Neural progenitor cell (in vitro differentiated cells): Measurements from ENCODE around the gene TAS2R60. TPM values are rescaled to one million over a fixed set of nuclear protein-coding genes. Genes with fewer than 3 reads are reported as not detected.

Experiments
- DNase-seq: peaks from one replicate; pipeline ENCODE4 v3.0.0-alpha.2; 2016; ENCODE audit warnings: low spot score
- H2AFZ ChIP-seq: fragments of 200-600 bp; sonication (generic); replicated peaks from 2 replicates; pipeline ENCODE4 v1.6.1; 2016; ENCODE audit warnings: antibody characterized with exemption
- H3F3A ChIP-seq: fragments of 200-600 bp; sonication (generic); 2 replicates; pipeline ENCODE4 v1.6.1; 2016; ENCODE audit warnings: antibody characterized with exemption, low read depth
- H3K27ac ChIP-seq: fragments of 200-600 bp; sonication (generic); 2 replicates; pipeline ENCODE4 v1.5.1; 2016; ENCODE audit warnings: mild to moderate bottlenecking
- H3K27me3 ChIP-seq: fragments of 200-600 bp; sonication (generic); 2 replicates; pipeline ENCODE4 v1.6.1; 2016; ENCODE audit warnings: mild to moderate bottlenecking, moderate library complexity
- H3K36me3 ChIP-seq: fragments of 200-600 bp; sonication (generic); 2 replicates; pipeline ENCODE4 v1.5.1; 2016
- H3K4me1 ChIP-seq: fragments of 200-600 bp; sonication (generic); 2 replicates; pipeline ENCODE4 v1.6.1; 2016; ENCODE audit warnings: mixed run types
- H3K4me2 ChIP-seq: fragments of 200-600 bp; sonication (generic); 2 replicates; pipeline ENCODE4 v1.6.1; 2016
- H3K4me3 ChIP-seq: fragments of 200-600 bp; sonication (generic); 2 replicates; pipeline ENCODE4 v1.5.1; 2016
- H3K79me2 ChIP-seq: fragments of 200-600 bp; sonication (generic); 2 replicates; pipeline ENCODE4 v1.6.1; 2016; ENCODE audit warnings: low read depth
- H3K9ac ChIP-seq: fragments of 200-600 bp; sonication (generic); 2 replicates; pipeline ENCODE4 v1.6.1; 2016
- H3K9me3 ChIP-seq: fragments of 200-600 bp; sonication (generic); 2 replicates; pipeline ENCODE4 v1.5.1; 2016; ENCODE audit warnings: low read depth
- H4K20me1 ChIP-seq: fragments of 200-600 bp; sonication (generic); 2 replicates; pipeline ENCODE4 v1.6.1; 2016; ENCODE audit warnings: low read depth
- H3K27ac Mint-ChIP-seq: 3 replicates; pipeline ENCODE4 v1.8.0; 2021; ENCODE audit warnings: mixed read lengths
- H3K27me3 Mint-ChIP-seq: 2 replicates; pipeline ENCODE4 v1.8.0; 2022; ENCODE audit warnings: low read depth, mild to moderate bottlenecking, inconsistent platforms, moderate library complexity, mixed read lengths; ENCODE audit not compliant: insufficient read depth
- H3K36me3 Mint-ChIP-seq: 3 replicates; pipeline ENCODE4 v1.8.0; 2021; ENCODE audit warnings: mixed read lengths
- H3K4me1 Mint-ChIP-seq: 3 replicates; pipeline ENCODE4 v1.8.0; 2021; ENCODE audit warnings: mixed read lengths
- H3K4me3 Mint-ChIP-seq: 3 replicates; pipeline ENCODE4 v1.8.0; 2021; ENCODE audit warnings: mild to moderate bottlenecking, moderate library complexity, mixed read lengths
- H3K9me3 Mint-ChIP-seq: 3 replicates; pipeline ENCODE4 v1.8.0; 2020; ENCODE audit warnings: mixed read lengths
- CTCF ChIP-seq: fragments of 200-600 bp; sonication (generic); IDR thresholded peaks from 2 replicates; pipeline ENCODE4 v1.5.1; 2017; ENCODE audit warnings: antibody characterized with exemption, mild to moderate bottlenecking
- EZH2 ChIP-seq: fragments of 200-600 bp; sonication (generic); IDR thresholded peaks from 2 replicates; pipeline ENCODE4 v1.6.1; 2017; ENCODE audit warnings: antibody characterized with exemption, mild to moderate bottlenecking, moderate library complexity
- EZH2phosphoT487 ChIP-seq: fragments of 200-600 bp; sonication (generic); IDR thresholded peaks from 2 replicates; pipeline ENCODE4 v1.6.1; 2017; ENCODE audit warnings: antibody characterized with exemption
- total RNA-seq: library from RNA; depleted of rRNA; stranded (reverse); fragments of >200 nt; gene quantifications from 2 replicates; pipeline ENCODE4 v1.2.3, GENCODE V29; 2015; ENCODE audit warnings: low replicate concordance

Gene TAS2R60, protein sequence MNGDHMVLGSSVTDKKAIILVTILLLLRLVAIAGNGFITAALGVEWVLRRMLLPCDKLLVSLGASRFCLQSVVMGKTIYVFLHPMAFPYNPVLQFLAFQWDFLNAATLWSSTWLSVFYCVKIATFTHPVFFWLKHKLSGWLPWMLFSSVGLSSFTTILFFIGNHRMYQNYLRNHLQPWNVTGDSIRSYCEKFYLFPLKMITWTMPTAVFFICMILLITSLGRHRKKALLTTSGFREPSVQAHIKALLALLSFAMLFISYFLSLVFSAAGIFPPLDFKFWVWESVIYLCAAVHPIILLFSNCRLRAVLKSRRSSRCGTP
- total RNA-seq: not detected in 2 replicates

- Mint-ChIP-seq H3K4me3 (no peak within 1 kb of the TSS), H3K27ac (no peak within 1 kb of the TSS)
Observed at GRCh38 chr7:143443153-143443552, at the start of gene TAS2R60. TAS2R60 (plus strand) TSS chr7:143443453; CDS start chr7:143443453, 0 bp downstream.

GRCh38 chr7:143394068-143394467 is 49.2 kb upstream of the TAS2R60 start:
- peaks cover 5% of the 10 kb centered on the region for H3K4me1 Mint-ChIP-seq
- no peaks in the 10 kb centered on the region for H3K27me3 ChIP-seq
- H3K4me1 ChIP-seq: no peaks in the 10 kb centered on the region
- H2AFZ ChIP-seq: no peak overlapping the region
- H3K9ac ChIP-seq: no peak overlapping the region
- H3K4me3 ChIP-seq: no peak overlapping the region
- H3F3A ChIP-seq: no peaks in the 10 kb centered on the region
- peak overlapping the region; percentile 66 for H3K27ac Mint-ChIP-seq
- no peaks in the 10 kb centered on the region for H3K36me3 ChIP-seq
- H3K9me3 ChIP-seq: no peaks in the 10 kb centered on the region
- H3K9me3 Mint-ChIP-seq: peaks cover 4% of the 10 kb centered on the region
- TF ChIP-seq EZH2 (no peak), CTCF (no peak), EZH2phosphoT487 (no peak)
- no peak overlapping the region for H3K27ac ChIP-seq
- H3K4me2 ChIP-seq: no peak overlapping the region
- no peaks in the 10 kb centered on the region for H3K79me2 ChIP-seq
- H3K36me3 Mint-ChIP-seq: peaks cover 25% of the 10 kb centered on the region
- peaks cover 8% of the 10 kb centered on the region for H3K27me3 Mint-ChIP-seq
- H3K4me3 Mint-ChIP-seq: no peak overlapping the region
- no peak for DNase-seq
- H4K20me1 ChIP-seq: peaks cover 8% of the 10 kb centered on the region

More at GRCh38 chr7:143443153-143443552, at the start of gene TAS2R60:
- Histone ChIP-seq H3K4me1 (peaks cover 18% of the 10 kb centered on the region), H3K27me3 (no peaks in the 10 kb centered on the region), H3K4me3 (no peak within 1 kb of the TSS), H2AFZ (no peak within 1 kb of the TSS), H3F3A (no peaks in the 10 kb centered on the region), H3K9ac (no peak within 1 kb of the TSS), H3K4me2 (no peak within 1 kb of the TSS), H3K9me3 (no peaks in the 10 kb centered on the region), H4K20me1 (no peaks in the 10 kb centered on the region), H3K36me3 (no peaks in the 10 kb centered on the region), H3K79me2 (no peaks in the 10 kb centered on the region), H3K27ac (no peak within 1 kb of the TSS)
- Mint-ChIP-seq H3K36me3 (no peaks in the 10 kb centered on the region), H3K27me3 (no peaks in the 10 kb centered on the region), H3K9me3 (no peaks in the 10 kb centered on the region), H3K4me1 (peaks cover 2% of the 10 kb centered on the region)
- TF ChIP-seq EZH2 (no peak), EZH2phosphoT487 (no peak), CTCF (no peak)
- DNase-seq: no peak

DNA sequence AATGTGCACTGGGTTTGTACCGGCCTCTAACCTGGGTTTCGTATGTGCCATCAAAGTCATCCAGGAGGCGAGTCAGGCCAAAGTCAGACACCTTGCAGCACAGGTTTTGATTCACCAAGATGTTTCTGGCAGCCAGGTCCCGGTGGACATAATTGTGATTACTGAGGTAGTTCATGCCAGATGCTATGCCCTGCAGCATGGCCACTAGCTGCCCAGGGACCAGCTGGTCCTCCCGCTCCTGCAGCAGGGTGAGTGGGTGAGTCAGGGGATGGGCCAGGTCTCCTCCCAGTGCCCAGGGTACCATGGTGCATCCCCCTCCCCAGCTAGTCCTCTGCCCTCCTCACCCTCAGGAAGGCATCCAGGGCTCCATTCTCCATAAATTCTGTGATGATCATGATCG is 48.5 kb upstream of the TAS2R60 start:
- H3K9me3 ChIP-seq: no peaks in the 10 kb centered on the region
- H3K4me3 ChIP-seq: no peak overlapping the region
- TF ChIP-seq EZH2 (no peak), EZH2phosphoT487 (no peak), CTCF (no peak)
- no peaks in the 10 kb centered on the region for H3K4me1 ChIP-seq
- Mint-ChIP-seq H3K4me1 (peaks cover 5% of the 10 kb centered on the region), H3K36me3 (peaks cover 19% of the 10 kb centered on the region), H3K4me3 (no peak overlapping the region), H3K27ac (no peak overlapping the region), H3K27me3 (peaks cover 8% of the 10 kb centered on the region), H3K9me3 (peaks cover 4% of the 10 kb centered on the region)
- no peak for DNase-seq
- H4K20me1 ChIP-seq: peaks cover 8% of the 10 kb centered on the region
- no peak overlapping the region for H3K9ac ChIP-seq
- H3K27me3 ChIP-seq: no peaks in the 10 kb centered on the region
- no peak overlapping the region for H3K27ac ChIP-seq
- no peak overlapping the region for H3K4me2 ChIP-seq
- H3K79me2 ChIP-seq: no peaks in the 10 kb centered on the region
- H3K36me3 ChIP-seq: no peaks in the 10 kb centered on the region
- H3F3A ChIP-seq: no peaks in the 10 kb centered on the region
- no peak overlapping the region for H2AFZ ChIP-seq
